ENCODE measurements around the gene HYOU1. TPM values are rescaled to one million over a fixed set of nuclear protein-coding genes. Genes with fewer than 3 reads are reported as not detected.
"Not testable (repeated sequence)": the region's sequence is repeated elsewhere in the genome, so short reads cannot be mapped to it uniquely, and the experiment has no call there.

HYOU1 gene
- total RNA-seq, 4 donors from 2014 or later = 10.8 to 91.4 (median 61.2) TPM

- intact Hi-C loops (cut with DNase I; ENCODE audit: low total_unique reads) = no loop called here
- TF ChIP-seq CTCF (IDR thresholded peaks at IDR 0.05) = no peak
- TF ChIP-seq POLR2A (IDR thresholded peaks at IDR 0.05) = no peak
- Histone ChIP-seq H3K4me1 (peaks cover 4 to 13% of the 10 kb centered on the region in 2 donors), H3K36me3 (no peaks in the 10 kb centered on the region), H3K9me3 (no peaks in the 10 kb centered on the region), H3K27me3 (no peaks in the 10 kb centered on the region), H3K27ac (peak overlapping the region in 1 of 2 donors; percentile 23), H3K4me3 (no peak overlapping the region)
- no peak for DNase-seq
These were observed 32.4 kb downstream of the HYOU1 start for GRCh38 chr11:119024430-119025098.

GRCh38 chr11:119023741-119024140 is 33.3 kb downstream of the HYOU1 start:
- Histone ChIP-seq H3K4me1 (peaks cover 4 to 13% of the 10 kb centered on the region in 2 donors), H3K27ac (no peak overlapping the region), H3K36me3 (no peaks in the 10 kb centered on the region), H3K4me3 (no peak overlapping the region), H3K27me3 (no peaks in the 10 kb centered on the region), H3K9me3 (no peaks in the 10 kb centered on the region)
- DNase-seq = no peak
- TF ChIP-seq CTCF (IDR thresholded peaks at IDR 0.05) (no peak), POLR2A (IDR thresholded peaks at IDR 0.05) (no peak)
- intact Hi-C loops (cut with DNase I; ENCODE audit: low total_unique reads) = no loop called here

- H3K9me3 ChIP-seq = no peaks in the 10 kb centered on the region
- intact Hi-C loops (cut with DNase I; ENCODE audit: low total_unique reads) = no loop called here
- no peaks in the 10 kb centered on the region for H3K36me3 ChIP-seq
- DNase-seq = no peak
- no peak overlapping the region for H3K4me3 ChIP-seq
- no peaks in the 10 kb centered on the region for H3K27me3 ChIP-seq
- peaks cover 4 to 13% of the 10 kb centered on the region in 2 donors for H3K4me1 ChIP-seq
- H3K27ac ChIP-seq = no peak overlapping the region
- TF ChIP-seq POLR2A (IDR thresholded peaks at IDR 0.05) = no peak
- TF ChIP-seq CTCF (IDR thresholded peaks at IDR 0.05) = no peak
These were observed 35.4 kb downstream of the HYOU1 start for GRCh38 chr11:119021631-119022030.

GRCh38 chr11:119019996-119020395 is 37.0 kb downstream of the HYOU1 start:
- intact Hi-C loops (cut with DNase I; ENCODE audit: low total_unique reads) = no loop called here
- DNase-seq = no peak
- no peak overlapping the region for H3K4me3 ChIP-seq
- H3K4me1 ChIP-seq = peaks cover 4 to 13% of the 10 kb centered on the region in 2 donors
- H3K27ac ChIP-seq = no peak overlapping the region
- no peaks in the 10 kb centered on the region for H3K9me3 ChIP-seq
- no peak for TF ChIP-seq POLR2A (IDR thresholded peaks at IDR 0.05)
- TF ChIP-seq CTCF (IDR thresholded peaks at IDR 0.05) = no peak
- H3K27me3 ChIP-seq = no peaks in the 10 kb centered on the region
- H3K36me3 ChIP-seq = no peaks in the 10 kb centered on the region

- no peaks in the 10 kb centered on the region for H3K27me3 ChIP-seq
- H3K9me3 ChIP-seq = no peaks in the 10 kb centered on the region
- peak within 1 kb of the TSS; percentile 89 to 94 for H3K27ac ChIP-seq
- TF ChIP-seq POLR2A (IDR thresholded peaks at IDR 0.05) = peak; percentile 64 to 67
- peak in 1 of 4 experiments; percentile 16 for TF ChIP-seq CTCF (IDR thresholded peaks at IDR 0.05)
- intact Hi-C loops (cut with DNase I; ENCODE audit: low total_unique reads) = no loop called here
- H3K36me3 ChIP-seq = no peaks in the 10 kb centered on the region
- peak within 1 kb of the TSS; percentile 75 to 94 for H3K4me3 ChIP-seq
- DNase-seq = peak; percentile 94 to 96
- H3K4me1 ChIP-seq = peaks cover 4 to 13% of the 10 kb centered on the region in 2 donors
These were observed 38.7 kb downstream of the HYOU1 start, which contains the start of the genes RPS25 and TRAPPC4 for GRCh38 chr11:119018074-119018938. Gene RPS25 (minus strand): TSS chr11:119018343. CDS start chr11:119018284, 59 bp downstream. Gene TRAPPC4 (plus strand): TSS chr11:119018766. CDS start chr11:119018796, 30 bp downstream.

GRCh38 chr11:119017377-119017776 is 39.6 kb downstream of the HYOU1 start:
- peak overlapping the region; percentile 89 to 94 for H3K27ac ChIP-seq
- H3K27me3 ChIP-seq; H3K36me3 ChIP-seq; DNase-seq; H3K9me3 ChIP-seq; intact Hi-C loops (cut with DNase I; ENCODE audit: low total_unique reads): not testable (repeated sequence)
- H3K4me1 ChIP-seq = peaks cover 4 to 13% of the 10 kb centered on the region in 2 donors
- peak overlapping the region; percentile 75 to 94 for H3K4me3 ChIP-seq

Data from uterus (tissue), 4 donors.